ENCODE data around the gene LRP8. TPM values are rescaled to one million over a fixed set of nuclear protein-coding genes. Genes with fewer than 3 reads are reported as not detected.
A peak's percentile ranks its signal among the peaks of the same experiment; 100 is the strongest.

The LRP8 gene
- total RNA-seq, 6 experiments from 2014 or later = 0.21 to 1.2 (median 0.56) TPM

- TF ChIP-seq CTCF (IDR thresholded peaks at IDR 0.05) (no peak), POLR2A (IDR thresholded peaks at IDR 0.05) (no peak)
- no peak for DNase-seq
- intact Hi-C loops (cut with DNase I) = no loop called here
- no peak for ATAC-seq
- H3K27ac ChIP-seq = no peak overlapping the region
- H3K36me3 ChIP-seq = no peaks in the 10 kb centered on the region
- H3K4me1 ChIP-seq = no peaks in the 10 kb centered on the region
- H3K4me3 ChIP-seq = no peak overlapping the region
- no peaks in the 10 kb centered on the region for H3K9me3 ChIP-seq
- no peaks in the 10 kb centered on the region for H3K27me3 ChIP-seq
Measured at GRCh38 chr1:53356637-53357036, 28.8 kb upstream of the LRP8 start.

GRCh38 chr1:53354119-53354518 is 26.2 kb upstream of the LRP8 start:
- TF ChIP-seq CTCF (IDR thresholded peaks at IDR 0.05) = no peak
- no peak for TF ChIP-seq POLR2A (IDR thresholded peaks at IDR 0.05)
- Histone ChIP-seq H3K27ac (no peak overlapping the region), H3K36me3 (no peaks in the 10 kb centered on the region), H3K27me3 (no peaks in the 10 kb centered on the region), H3K4me1 (no peaks in the 10 kb centered on the region), H3K4me3 (no peak overlapping the region), H3K9me3 (no peaks in the 10 kb centered on the region)
- DNase-seq = no peak
- no peak for ATAC-seq
- intact Hi-C loops (cut with DNase I) = no loop called here

- 67% methylated on average over 1 of the region's 1 CpG for WGBS (ENCODE audit: insufficient coverage, low coverage, low lambda C conversion rate, missing lambda C conversion rate)
- ATAC-seq (no peak), DNase-seq (no peak)
- Histone ChIP-seq H3K9me3 (no peaks in the 10 kb centered on the region), H3K4me3 (no peak overlapping the region), H3K27ac (no peak overlapping the region), H3K27me3 (no peaks in the 10 kb centered on the region), H3K36me3 (no peaks in the 10 kb centered on the region), H3K4me1 (no peaks in the 10 kb centered on the region)
- intact Hi-C loops (cut with DNase I) = no loop called here
- TF ChIP-seq POLR2A (IDR thresholded peaks at IDR 0.05) (no peak), CTCF (IDR thresholded peaks at IDR 0.05) (no peak)
Measured at GRCh38 chr1:53352561-53352960, 24.7 kb upstream of the LRP8 start.

- ATAC-seq = no peak
- Histone ChIP-seq H3K4me1 (no peaks in the 10 kb centered on the region), H3K27ac (no peak overlapping the region), H3K4me3 (no peak overlapping the region), H3K27me3 (no peaks in the 10 kb centered on the region), H3K9me3 (no peaks in the 10 kb centered on the region), H3K36me3 (no peaks in the 10 kb centered on the region)
- peak; percentile 5 to 24 (median 7) for DNase-seq
- TF ChIP-seq POLR2A (IDR thresholded peaks at IDR 0.05) = no peak
- intact Hi-C loops (cut with DNase I) = no loop called here
- WGBS (ENCODE audit: insufficient coverage, low coverage, low lambda C conversion rate, missing lambda C conversion rate) = 84% methylated on average over 6 of the region's 8 CpGs
Measured at GRCh38 chr1:53350853-53351767, 23.2 kb upstream of the LRP8 start.

- Histone ChIP-seq H3K27me3 (no peaks in the 10 kb centered on the region), H3K4me1 (no peaks in the 10 kb centered on the region), H3K27ac (no peak overlapping the region), H3K9me3 (no peaks in the 10 kb centered on the region), H3K4me3 (no peak overlapping the region), H3K36me3 (no peaks in the 10 kb centered on the region)
- ATAC-seq (no peak), DNase-seq (peak; percentile 0 to 23 (median 9))
- intact Hi-C loops (cut with DNase I) = no loop called here
- WGBS (ENCODE audit: insufficient coverage, low coverage, low lambda C conversion rate, missing lambda C conversion rate) = 90% methylated on average over 3 of the region's 7 CpGs
- TF ChIP-seq CTCF (IDR thresholded peaks at IDR 0.05) = no peak
- TF ChIP-seq POLR2A (IDR thresholded peaks at IDR 0.05) = no peak
Measured at GRCh38 chr1:53349968-53350852, 22.3 kb upstream of the LRP8 start.
